ENCODE results near the gene SDK2.
"Not testable (repeated sequence)": the region's sequence is repeated elsewhere in the genome, so short reads cannot be mapped to it uniquely, and the experiment has no call there.

The SDK2 gene

DNA sequence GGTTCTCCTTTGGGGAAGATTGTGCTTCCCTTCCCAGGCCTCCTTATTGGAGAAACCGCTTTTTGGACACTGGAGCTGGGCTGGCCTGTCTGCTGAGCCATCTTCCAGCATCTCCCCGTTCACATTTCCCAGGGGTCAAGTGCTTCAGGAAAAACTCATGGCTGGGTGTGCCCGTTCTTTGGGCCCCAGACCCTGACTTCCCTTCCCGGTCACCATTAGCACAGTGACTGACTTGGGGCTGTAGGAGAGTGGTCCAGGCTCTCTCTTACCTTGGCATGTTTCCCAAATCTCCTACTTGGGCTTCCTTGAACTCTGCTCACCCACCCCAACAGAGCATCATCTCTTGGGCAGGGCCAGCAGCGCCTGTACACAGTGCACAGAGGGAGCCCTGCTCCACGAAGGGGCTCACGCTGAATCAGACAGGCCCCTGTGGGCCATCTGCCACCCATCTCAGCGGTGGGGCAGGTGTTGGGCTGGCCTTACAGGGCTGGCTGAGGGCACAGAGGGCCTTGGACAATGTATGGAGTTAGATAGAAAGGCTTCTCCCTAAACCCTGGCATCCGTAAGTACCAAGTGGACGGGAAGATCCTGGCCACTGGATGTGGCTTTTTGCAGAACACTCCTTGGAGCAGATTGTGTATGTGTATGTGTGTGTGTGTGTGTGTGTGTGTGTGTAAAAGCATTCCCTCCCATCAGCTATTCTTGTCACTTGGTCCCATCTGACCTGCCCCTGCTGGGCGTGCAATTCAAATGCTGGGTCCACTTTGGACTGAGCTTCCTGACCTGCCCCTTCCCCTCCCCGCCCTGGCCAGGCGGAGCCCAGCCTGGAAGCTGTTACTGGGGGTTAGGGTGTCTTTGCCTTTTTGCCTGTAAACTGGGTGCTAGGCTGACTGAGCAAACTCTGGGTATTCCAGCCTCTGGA lies 307.6 kb downstream of the SDK2 start:
- no peak for DNase-seq

DNA sequence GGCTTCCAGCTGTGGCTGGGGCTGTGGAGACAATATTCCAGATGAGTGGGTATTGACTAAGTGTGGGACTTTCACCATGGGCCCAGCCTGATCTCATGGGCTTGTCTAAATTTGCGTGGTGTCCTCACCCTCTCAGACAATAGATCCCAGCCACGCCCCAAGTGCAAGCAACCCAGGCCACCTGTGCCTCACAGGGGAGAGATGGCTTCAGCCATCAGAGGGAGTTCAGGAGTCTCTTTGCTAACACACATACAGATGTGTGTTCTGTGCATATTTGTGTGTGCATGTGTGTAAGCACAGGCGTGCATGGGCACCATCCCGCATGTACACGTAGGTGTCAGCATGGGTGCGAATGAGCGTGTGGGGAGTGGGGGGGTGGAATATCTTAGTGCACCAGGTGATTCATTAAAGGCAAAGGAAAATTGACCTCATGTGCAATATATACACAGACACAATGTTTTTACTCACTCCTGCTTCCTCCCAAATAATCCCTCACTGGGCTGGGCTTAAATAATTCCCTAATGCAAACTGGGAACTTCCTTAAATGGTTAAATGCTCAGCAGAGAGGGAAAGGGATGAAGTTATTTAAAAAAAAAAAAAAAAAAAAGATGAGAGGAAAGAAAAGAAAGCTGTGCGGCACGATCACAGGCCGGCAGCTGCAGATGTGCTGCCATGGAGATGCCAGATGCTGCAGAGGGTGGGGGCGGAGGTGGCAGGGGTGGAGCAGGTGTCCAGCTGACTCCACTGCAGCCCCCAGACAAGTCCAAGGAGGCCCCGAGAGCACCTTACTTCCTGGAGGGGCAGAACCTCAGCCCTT lies 308.4 kb downstream of the SDK2 start:
- no peak for DNase-seq

GRCh38 chr17:73334771-73335513 lies 309.3 kb downstream of the SDK2 start:
- no peak for DNase-seq

GRCh38 chr17:73333445-73333844 lies 310.8 kb downstream of the SDK2 start:
- peak; percentile 19 for DNase-seq

DNA sequence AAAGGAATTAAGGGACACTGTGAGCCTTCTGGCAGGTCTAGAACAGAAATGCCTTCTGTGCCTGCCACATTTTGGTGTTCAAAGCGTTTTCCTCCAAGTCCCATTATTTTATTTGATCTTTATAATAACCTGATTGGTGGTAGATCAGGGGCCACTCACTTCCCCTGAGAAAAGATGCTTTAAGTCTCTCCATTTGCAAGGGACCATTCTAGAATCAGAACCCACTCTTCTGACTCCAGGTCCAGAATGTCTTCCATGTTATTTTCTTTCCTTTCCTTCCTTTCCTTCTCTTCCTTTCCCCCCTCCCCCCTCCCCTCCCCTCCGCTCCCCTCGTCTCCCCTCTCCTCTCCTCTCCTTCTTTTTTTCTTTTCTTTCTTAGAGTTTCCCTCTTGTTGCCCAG lies 313.2 kb downstream of the SDK2 start:
- no peak for DNase-seq

DNA sequence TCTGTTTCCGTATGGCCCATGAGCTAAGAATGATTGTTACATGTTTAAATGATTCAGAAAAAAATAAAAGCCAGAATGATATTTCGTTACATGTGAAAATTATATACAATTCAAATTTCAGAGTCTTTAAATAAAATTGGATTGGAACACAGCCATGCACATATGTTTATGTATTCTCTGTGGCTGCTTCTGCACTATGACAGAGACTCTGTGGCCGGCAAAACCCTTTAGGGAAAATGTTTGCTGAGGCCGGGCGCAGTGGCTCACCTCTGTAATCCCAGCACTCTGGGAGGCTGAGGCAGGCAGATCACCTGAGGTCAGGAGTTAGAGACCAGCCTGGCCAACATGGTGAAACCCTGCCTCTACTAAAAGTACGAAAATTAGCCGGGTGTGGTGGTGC lies 316.6 kb downstream of the SDK2 start:
- no peak for DNase-seq

GRCh38 chr17:73325527-73325842 lies 318.8 kb downstream of the SDK2 start:
- peak; percentile 68 for DNase-seq

GRCh38 chr17:73324711-73325526 lies 319.3 kb downstream of the SDK2 start:
- DNase-seq = no peak

GRCh38 chr17:73324160-73324475 lies 320.1 kb downstream of the SDK2 start:
- DNase-seq = peak; percentile 53

- peak; percentile 54 for DNase-seq
Measured at GRCh38 chr17:73323409-73324159, 320.7 kb downstream of the SDK2 start.

- peak; percentile 38 for DNase-seq
Measured at GRCh38 chr17:73320601-73321264, 323.5 kb downstream of the SDK2 start.

GRCh38 chr17:73319766-73320165 lies 324.5 kb downstream of the SDK2 start:
- DNase-seq = no peak

DNA sequence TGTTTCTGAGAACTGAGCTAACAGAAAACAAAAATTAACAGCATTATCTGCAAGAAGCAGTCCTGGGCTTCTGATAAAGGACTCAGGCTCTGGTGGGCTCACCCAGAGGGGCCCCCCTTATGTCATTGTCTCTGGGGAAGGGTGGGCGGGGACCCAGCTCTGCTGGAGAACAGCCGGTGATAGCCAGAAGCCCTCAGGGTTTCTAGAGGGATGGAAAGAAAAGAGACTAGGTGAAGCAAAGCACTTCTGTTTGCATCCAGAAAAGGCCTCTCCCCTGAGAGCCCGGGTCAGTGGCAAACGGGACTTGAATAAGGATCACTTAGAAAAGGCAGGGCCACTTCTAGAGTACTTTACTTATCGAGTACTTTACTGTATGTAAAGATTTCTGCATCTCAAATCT lies 325.4 kb downstream of the SDK2 start:
- no peak for DNase-seq

DNA sequence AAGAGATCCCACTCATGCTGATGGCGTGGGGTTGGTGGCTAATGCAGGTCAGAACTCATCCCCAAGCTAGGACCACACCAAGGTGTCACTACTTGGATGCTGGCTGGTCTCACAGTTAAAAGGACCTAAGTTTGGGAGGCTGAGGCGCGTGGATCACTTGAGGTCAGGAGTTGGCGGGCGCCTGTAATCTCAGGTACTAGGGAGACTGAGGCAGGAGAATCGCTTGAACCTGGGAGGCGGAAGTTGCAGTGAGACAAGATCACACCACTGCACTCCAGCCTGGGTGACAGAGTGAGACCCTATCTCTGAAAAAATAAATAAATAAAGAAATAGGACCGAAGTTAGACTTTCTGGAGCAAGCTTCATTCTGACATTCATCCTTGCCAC lies 325.8 kb downstream of the SDK2 start:
- no peak for DNase-seq

DNA sequence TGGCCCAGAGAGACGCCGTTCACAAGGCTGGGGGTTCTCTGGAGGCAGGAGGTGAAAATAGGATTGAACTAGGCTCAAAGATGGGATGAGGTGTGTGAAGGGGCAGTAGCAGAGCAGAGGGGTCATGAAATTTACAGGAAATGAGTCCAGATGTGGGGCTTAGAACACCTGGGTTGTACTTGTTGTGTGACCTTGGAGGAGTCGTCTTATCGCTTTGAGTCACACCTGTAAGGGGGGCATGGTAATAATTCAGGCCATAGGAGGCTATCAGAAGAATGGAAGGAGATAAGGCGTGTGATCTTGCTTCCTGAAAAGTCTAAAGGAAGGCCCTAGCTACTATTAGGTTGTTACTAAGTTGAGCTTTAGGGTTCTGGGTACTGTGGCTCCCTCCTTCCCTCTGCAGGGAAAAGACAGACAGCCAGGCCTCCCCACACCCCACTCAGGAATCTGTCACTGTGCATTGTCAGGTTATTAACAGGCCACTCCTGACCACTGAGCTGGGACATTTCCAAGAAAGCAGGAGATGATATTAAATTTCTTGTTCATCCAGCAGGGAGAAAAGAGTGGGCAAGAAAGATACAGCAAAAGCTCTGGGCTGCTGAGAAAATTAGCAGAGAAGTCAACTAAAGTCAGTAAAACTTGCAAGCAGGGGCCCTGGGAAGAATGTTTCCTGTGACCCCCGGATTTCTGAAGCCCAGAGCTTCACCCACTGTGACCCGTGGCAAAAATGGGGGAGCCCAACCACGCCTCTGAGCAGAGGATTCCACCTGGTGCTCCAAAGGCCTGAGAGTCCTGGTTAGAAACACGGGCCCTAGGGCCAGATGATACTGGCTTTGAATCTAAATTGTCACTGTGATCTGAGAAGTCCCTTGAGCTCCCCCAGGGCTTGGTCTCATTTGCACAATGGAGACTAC lies 326.5 kb downstream of the SDK2 start:
- no peak for DNase-seq

DNA sequence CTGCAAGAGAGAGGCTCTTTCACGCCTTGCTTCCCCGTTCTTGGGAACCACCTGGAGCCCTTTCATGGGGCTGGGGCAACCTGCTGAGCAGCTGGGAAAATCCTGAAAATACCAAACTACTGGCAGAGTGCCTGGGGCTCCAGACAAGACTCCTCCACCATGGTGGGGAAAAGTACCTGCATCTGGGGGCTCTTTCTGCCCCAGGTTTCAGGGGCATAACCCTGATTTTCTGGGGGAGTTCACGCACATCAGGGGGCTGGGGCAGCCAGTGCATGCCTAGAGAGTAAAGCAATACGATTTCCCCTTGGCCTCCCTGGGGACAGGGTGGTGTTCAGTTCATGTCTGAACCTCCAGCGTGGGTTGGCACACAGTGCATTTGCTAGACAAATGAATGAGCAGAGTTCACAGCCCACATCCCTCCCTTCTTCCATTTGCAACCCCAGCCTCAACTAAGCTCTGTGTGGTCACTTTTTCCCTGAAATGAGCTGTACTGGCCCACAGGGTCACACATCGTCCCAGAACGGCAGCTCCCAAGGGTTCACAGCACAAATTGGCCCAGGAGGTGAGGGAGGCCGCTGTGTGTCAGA lies 327.2 kb downstream of the SDK2 start:
- no peak for DNase-seq

DNA sequence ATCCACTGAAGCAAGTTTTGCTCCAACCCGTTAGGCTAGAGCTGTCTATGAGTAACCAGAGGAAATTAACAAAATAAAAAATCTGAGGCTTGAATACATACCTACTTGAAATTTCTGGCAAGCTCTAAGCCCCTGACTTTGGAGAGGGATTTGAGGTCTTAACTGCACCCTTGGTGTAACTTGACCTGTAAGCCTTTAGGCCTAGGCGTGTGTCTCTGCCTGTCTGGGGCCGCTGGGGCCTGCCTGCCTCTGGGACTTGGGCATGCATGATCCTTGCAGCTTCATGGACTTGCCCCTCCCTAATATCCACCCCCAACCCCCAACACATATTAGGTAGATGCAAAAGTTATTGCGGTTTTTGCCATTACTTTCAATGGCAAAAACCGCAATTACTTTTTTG lies 328.8 kb downstream of the SDK2 start:
- no peak for DNase-seq

DNA sequence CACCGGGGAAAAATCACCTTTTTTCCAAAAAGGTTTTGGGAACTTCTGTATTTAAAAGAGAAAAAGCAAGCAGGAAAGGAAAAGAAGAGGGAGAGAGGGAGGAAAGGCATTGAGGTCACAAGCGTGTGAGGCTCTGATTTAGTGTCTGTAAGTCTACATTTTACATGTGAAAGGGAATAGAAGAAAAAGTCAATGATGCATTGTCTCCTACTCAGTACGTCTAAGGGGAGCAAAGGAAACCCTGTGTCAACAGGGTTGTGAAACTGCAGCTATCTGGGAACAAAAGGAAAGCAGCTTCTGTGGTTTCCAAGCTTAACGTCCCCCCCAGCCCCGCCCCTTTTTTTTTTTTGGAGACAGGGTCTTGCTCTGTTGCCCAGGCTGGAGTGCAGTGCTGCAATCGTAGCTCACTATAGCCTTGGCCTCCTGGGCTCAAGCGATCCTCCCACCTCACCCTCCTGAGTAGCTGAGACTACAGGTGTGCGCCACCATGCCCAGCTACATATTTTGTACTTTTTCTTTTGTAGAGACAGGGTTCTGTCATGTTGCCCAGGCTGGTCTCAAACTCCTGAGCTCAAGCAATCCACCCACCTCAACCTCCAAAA lies 330.6 kb downstream of the SDK2 start:
- no peak for DNase-seq

GRCh38 chr17:73312887-73313286 lies 331.4 kb downstream of the SDK2 start:
- DNase-seq = not testable (repeated sequence)

Measured in fibroblast of skin of right biceps (primary cell).